ENCODE measurements around the gene SFTPA1.
"Not testable (repeated sequence)": the region's sequence is repeated elsewhere in the genome, so short reads cannot be mapped to it uniquely, and the experiment has no call there.

Gene SFTPA1

GRCh38 chr10:79582096-79582495, 28.6 kb upstream of the SFTPA1 start:
- in situ Hi-C loops (cut with HindIII; ENCODE audit: low sequenced_read_pairs), result no loop called here
- TF ChIP-seq CTCF (IDR thresholded peaks at IDR 0.05; ENCODE audit: low read depth, low read length), result no peak
- DNase-seq (ENCODE audit: low read depth, low spot score), result no peak
- H3K4me3 ChIP-seq (ENCODE audit: low read depth, low read length), result no peak overlapping the region

GRCh38 chr10:79582954-79583353, 27.8 kb upstream of the SFTPA1 start:
- H3K4me3 ChIP-seq (ENCODE audit: low read depth, low read length); in situ Hi-C loops (cut with HindIII; ENCODE audit: low sequenced_read_pairs); DNase-seq (ENCODE audit: low read depth, low spot score): not testable (repeated sequence)

GRCh38 chr10:79583488-79584024, 27.2 kb upstream of the SFTPA1 start:
- no peak overlapping the region for H3K4me3 ChIP-seq (ENCODE audit: low read depth, low read length)
- in situ Hi-C loops (cut with HindIII; ENCODE audit: low sequenced_read_pairs), result no loop called here
- TF ChIP-seq CTCF (IDR thresholded peaks at IDR 0.05; ENCODE audit: low read depth, low read length), result no peak
- DNase-seq (ENCODE audit: low read depth, low spot score), result no peak

- DNase-seq (ENCODE audit: low read depth, low spot score), result no peak
- no peak overlapping the region for H3K4me3 ChIP-seq (ENCODE audit: low read depth, low read length)
- in situ Hi-C loops (cut with HindIII; ENCODE audit: low sequenced_read_pairs), result no loop called here
- no peak for TF ChIP-seq CTCF (IDR thresholded peaks at IDR 0.05; ENCODE audit: low read depth, low read length)
Observed at GRCh38 chr10:79585870-79586527, 24.7 kb upstream of the SFTPA1 start.

GRCh38 chr10:79586933-79587332, 23.8 kb upstream of the SFTPA1 start:
- TF ChIP-seq CTCF (IDR thresholded peaks at IDR 0.05; ENCODE audit: low read depth, low read length), result no peak
- H3K4me3 ChIP-seq (ENCODE audit: low read depth, low read length), result no peak overlapping the region
- in situ Hi-C loops (cut with HindIII; ENCODE audit: low sequenced_read_pairs), result no loop called here
- no peak for DNase-seq (ENCODE audit: low read depth, low spot score)

GRCh38 chr10:79588800-79589199, 21.9 kb upstream of the SFTPA1 start:
- DNase-seq (ENCODE audit: low read depth, low spot score), result no peak
- no peak overlapping the region for H3K4me3 ChIP-seq (ENCODE audit: low read depth, low read length)
- no peak for TF ChIP-seq CTCF (IDR thresholded peaks at IDR 0.05; ENCODE audit: low read depth, low read length)

GRCh38 chr10:79593377-79593776, 17.4 kb upstream of the SFTPA1 start:
- no peak overlapping the region for H3K4me3 ChIP-seq (ENCODE audit: low read depth, low read length)
- no peak for TF ChIP-seq CTCF (IDR thresholded peaks at IDR 0.05; ENCODE audit: low read depth, low read length)
- in situ Hi-C loops (cut with HindIII; ENCODE audit: low sequenced_read_pairs), result no loop called here
- DNase-seq (ENCODE audit: low read depth, low spot score), result no peak

More at GRCh38 chr10:79588800-79589199, 21.9 kb upstream of the SFTPA1 start:
- in situ Hi-C loops (cut with HindIII; ENCODE audit: low sequenced_read_pairs), result no loop called here

GRCh38 chr10:79594565-79594964, 16.2 kb upstream of the SFTPA1 start:
- DNase-seq (ENCODE audit: low read depth, low spot score); in situ Hi-C loops (cut with HindIII; ENCODE audit: low sequenced_read_pairs); H3K4me3 ChIP-seq (ENCODE audit: low read depth, low read length): not testable (repeated sequence)

All from astrocyte of the spinal cord (primary cell).